MM.1S (cell line): Measurements from ENCODE around the gene UBE2F.

Experiments
- DNase-seq: peaks from one replicate; pipeline ENCODE4 v3.0.0-alpha.2; 2015
- H2AFZ ChIP-seq: fragments of 300-600 bp; sonication (generic); 2 replicates; pipeline ENCODE4 v1.6.0; 2016; ENCODE audit warnings: antibody characterized with exemption, low read length
- H3F3A ChIP-seq: fragments of 300-600 bp; sonication (generic); 2 replicates; pipeline ENCODE4 v1.6.1; 2016; ENCODE audit warnings: mild to moderate bottlenecking, antibody characterized with exemption, low read length, moderate library complexity, mixed read lengths; ENCODE audit not compliant: insufficient read depth
- H3K27ac ChIP-seq: fragments of 300-600 bp; sonication (generic); 2 replicates; pipeline ENCODE4 v1.5.1; 2016; ENCODE audit warnings: mild to moderate bottlenecking, low read length
- H3K27me3 ChIP-seq: fragments of 300-600 bp; sonication (generic); replicated peaks from 2 replicates; pipeline ENCODE4 v1.6.0; 2016; ENCODE audit warnings: low read length; ENCODE audit not compliant: insufficient read depth
- H3K36me3 ChIP-seq: fragments of 300-600 bp; sonication (generic); replicated peaks from 2 replicates; pipeline ENCODE4 v1.6.1; 2016; ENCODE audit warnings: mild to moderate bottlenecking, low read length, mixed read lengths; ENCODE audit not compliant: insufficient read depth
- H3K4me1 ChIP-seq: fragments of 300-600 bp; sonication (generic); 2 replicates; pipeline ENCODE4 v1.6.1; 2016; ENCODE audit warnings: low read length, mixed read lengths
- H3K4me2 ChIP-seq: fragments of 300-600 bp; sonication (generic); 2 replicates; pipeline ENCODE4 v1.6.0; 2016; ENCODE audit warnings: low read depth, low read length
- H3K4me3 ChIP-seq: fragments of 300-600 bp; sonication (generic); 2 replicates; pipeline ENCODE4 v1.5.1; 2016; ENCODE audit warnings: low read length, mixed read lengths
- H3K79me2 ChIP-seq: fragments of 300-600 bp; sonication (generic); 2 replicates; pipeline ENCODE4 v1.6.1; 2016; ENCODE audit warnings: mixed run types, low read length, mixed read lengths
- H3K9ac ChIP-seq: fragments of 300-600 bp; sonication (generic); 2 replicates; pipeline ENCODE4 v1.6.1; 2016; ENCODE audit warnings: low read length, mixed read lengths
- H3K9me2 ChIP-seq: fragments of 300-600 bp; sonication (generic); replicated peaks from 2 replicates; pipeline ENCODE4 v1.6.1; 2016; ENCODE audit warnings: mild to moderate bottlenecking, low read length, mixed read lengths; ENCODE audit not compliant: insufficient read depth
- H3K9me3 ChIP-seq: fragments of 300-600 bp; sonication (generic); replicated peaks from 2 replicates; pipeline ENCODE4 v1.6.1; 2016; ENCODE audit warnings: mild to moderate bottlenecking, low read length, mixed read lengths; ENCODE audit not compliant: insufficient read depth
- H4K20me1 ChIP-seq: fragments of 300-600 bp; sonication (generic); 2 replicates; pipeline ENCODE4 v1.6.1; 2016; ENCODE audit warnings: mild to moderate bottlenecking, low read length, moderate library complexity, mixed read lengths; ENCODE audit not compliant: insufficient read depth
- EZH2 ChIP-seq: fragments of 300-600 bp; sonication (generic); optimal IDR thresholded peaks from 2 replicates; pipeline ENCODE3; 2017; ENCODE audit warnings: low read depth, mild to moderate bottlenecking, antibody characterized with exemption, low read length, mixed read lengths
- EZH2phosphoT487 ChIP-seq: fragments of 300-600 bp; sonication (generic); IDR thresholded peaks from 2 replicates; pipeline ENCODE4 v1.6.1; 2018; ENCODE audit warnings: antibody characterized with exemption, low read length
- TF ChIP-seq, protein P1 (sequence below): fragments of 300-600 bp; sonication (generic); IDR thresholded peaks from 2 replicates; pipeline ENCODE4 v1.5.1; 2016; ENCODE audit warnings: antibody characterized with exemption, low read length, mixed read lengths

UBE2F gene, protein sequence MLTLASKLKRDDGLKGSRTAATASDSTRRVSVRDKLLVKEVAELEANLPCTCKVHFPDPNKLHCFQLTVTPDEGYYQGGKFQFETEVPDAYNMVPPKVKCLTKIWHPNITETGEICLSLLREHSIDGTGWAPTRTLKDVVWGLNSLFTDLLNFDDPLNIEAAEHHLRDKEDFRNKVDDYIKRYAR

GRCh38 chr2:237966565-237967462, at the start of gene UBE2F:
Gene UBE2F, plus strand, starts transcription at chr2:237967014. Its CDS starts 6,094 bp downstream, at chr2:237973108.
- peak within 1 kb of the TSS; percentile 35; the same call in 1 of the 2 replicates for H3K27ac ChIP-seq
- peak within 1 kb of the TSS; percentile 82 for H3K4me3 ChIP-seq
- H3K9ac ChIP-seq = peak within 1 kb of the TSS; percentile 58
- DNase-seq = peak; percentile 98
- H2AFZ ChIP-seq = peak within 1 kb of the TSS; percentile 93
- no peaks in the 10 kb centered on the region for H3K9me2 ChIP-seq
- H3F3A ChIP-seq = peaks cover 14% of the 10 kb centered on the region
- H3K36me3 ChIP-seq = no peaks in the 10 kb centered on the region
- no peaks in the 10 kb centered on the region for H3K9me3 ChIP-seq
- TF ChIP-seq EZH2 (no peak), EZH2phosphoT487 (no peak)
- TF ChIP-seq, protein P1, sequence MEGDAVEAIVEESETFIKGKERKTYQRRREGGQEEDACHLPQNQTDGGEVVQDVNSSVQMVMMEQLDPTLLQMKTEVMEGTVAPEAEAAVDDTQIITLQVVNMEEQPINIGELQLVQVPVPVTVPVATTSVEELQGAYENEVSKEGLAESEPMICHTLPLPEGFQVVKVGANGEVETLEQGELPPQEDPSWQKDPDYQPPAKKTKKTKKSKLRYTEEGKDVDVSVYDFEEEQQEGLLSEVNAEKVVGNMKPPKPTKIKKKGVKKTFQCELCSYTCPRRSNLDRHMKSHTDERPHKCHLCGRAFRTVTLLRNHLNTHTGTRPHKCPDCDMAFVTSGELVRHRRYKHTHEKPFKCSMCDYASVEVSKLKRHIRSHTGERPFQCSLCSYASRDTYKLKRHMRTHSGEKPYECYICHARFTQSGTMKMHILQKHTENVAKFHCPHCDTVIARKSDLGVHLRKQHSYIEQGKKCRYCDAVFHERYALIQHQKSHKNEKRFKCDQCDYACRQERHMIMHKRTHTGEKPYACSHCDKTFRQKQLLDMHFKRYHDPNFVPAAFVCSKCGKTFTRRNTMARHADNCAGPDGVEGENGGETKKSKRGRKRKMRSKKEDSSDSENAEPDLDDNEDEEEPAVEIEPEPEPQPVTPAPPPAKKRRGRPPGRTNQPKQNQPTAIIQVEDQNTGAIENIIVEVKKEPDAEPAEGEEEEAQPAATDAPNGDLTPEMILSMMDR = no peak
- H3K4me2 ChIP-seq = peak within 1 kb of the TSS; percentile 94
- H3K27me3 ChIP-seq = no peaks in the 10 kb centered on the region
- peaks cover 20% of the 10 kb centered on the region for H3K4me1 ChIP-seq
- no peaks in the 10 kb centered on the region for H4K20me1 ChIP-seq
- peaks cover 41% of the 10 kb centered on the region for H3K79me2 ChIP-seq

DNA sequence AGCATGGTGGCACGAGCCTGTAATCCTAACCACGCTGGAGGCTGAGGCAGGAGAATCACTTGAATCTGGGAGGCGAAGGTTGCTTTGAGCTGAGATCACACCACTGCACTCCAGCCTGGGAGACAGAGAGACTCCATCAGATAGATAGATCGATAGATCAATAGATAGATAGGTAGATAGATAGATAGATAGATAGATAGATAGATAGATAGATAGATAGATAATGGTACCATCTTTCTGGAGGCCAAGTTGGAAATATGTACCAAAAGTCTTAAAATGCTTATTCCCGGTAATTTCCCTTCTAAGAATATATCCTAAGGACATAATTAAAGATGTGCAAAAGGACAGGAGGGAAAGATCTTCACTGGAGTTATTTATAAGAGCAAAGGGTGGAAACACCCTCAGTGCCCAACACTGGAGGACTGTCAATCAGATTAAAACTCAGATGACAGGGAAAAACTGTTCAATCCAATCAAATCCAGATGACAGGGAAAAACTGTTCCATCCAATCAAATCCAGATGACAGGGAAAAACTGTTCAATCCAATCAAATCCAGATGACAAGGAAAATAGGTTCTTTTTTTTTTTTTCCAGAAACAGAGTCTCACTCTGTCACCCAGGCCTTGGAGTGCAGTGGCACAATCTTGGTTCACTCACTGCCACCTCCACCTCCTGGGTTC, 49.0 kb upstream of the UBE2F start:
- Histone ChIP-seq H3K4me3 (no peak overlapping the region), H3K4me2 (no peak overlapping the region), H3K9me2 (no peaks in the 10 kb centered on the region), H3K9ac (no peak overlapping the region), H3K79me2 (no peaks in the 10 kb centered on the region), H3F3A (peaks cover under 1% of the 10 kb centered on the region; the same call in 1 of the 2 replicates), H3K36me3 (no peaks in the 10 kb centered on the region), H3K9me3 (no peaks in the 10 kb centered on the region), H3K27ac (no peak overlapping the region), H2AFZ (no peak overlapping the region), H4K20me1 (no peaks in the 10 kb centered on the region), H3K4me1 (peaks cover 3% of the 10 kb centered on the region; the same call in 1 of the 2 replicates), H3K27me3 (no peaks in the 10 kb centered on the region)
- no peak for DNase-seq
- TF ChIP-seq EZH2phosphoT487 (no peak), EZH2 (no peak)
- TF ChIP-seq, protein P1 = no peak

- DNase-seq = no peak
- Histone ChIP-seq H3K4me3 (no peak overlapping the region), H3K9me2 (no peaks in the 10 kb centered on the region), H3F3A (peaks cover 6% of the 10 kb centered on the region; the same call in 1 of the 2 replicates), H3K36me3 (no peaks in the 10 kb centered on the region), H3K27me3 (no peaks in the 10 kb centered on the region), H3K79me2 (no peaks in the 10 kb centered on the region), H3K4me1 (peaks cover 14% of the 10 kb centered on the region), H2AFZ (no peak overlapping the region), H3K9ac (no peak overlapping the region), H4K20me1 (no peaks in the 10 kb centered on the region), H3K4me2 (no peak overlapping the region), H3K27ac (no peak overlapping the region), H3K9me3 (no peaks in the 10 kb centered on the region)
- no peak for TF ChIP-seq EZH2phosphoT487
- no peak for TF ChIP-seq EZH2
- TF ChIP-seq, protein P1 = no peak
These were observed 47.2 kb upstream of the UBE2F start for GRCh38 chr2:237919593-237919992.
